ENCODE measurements around the gene DMPK.

DMPK gene

DNA sequence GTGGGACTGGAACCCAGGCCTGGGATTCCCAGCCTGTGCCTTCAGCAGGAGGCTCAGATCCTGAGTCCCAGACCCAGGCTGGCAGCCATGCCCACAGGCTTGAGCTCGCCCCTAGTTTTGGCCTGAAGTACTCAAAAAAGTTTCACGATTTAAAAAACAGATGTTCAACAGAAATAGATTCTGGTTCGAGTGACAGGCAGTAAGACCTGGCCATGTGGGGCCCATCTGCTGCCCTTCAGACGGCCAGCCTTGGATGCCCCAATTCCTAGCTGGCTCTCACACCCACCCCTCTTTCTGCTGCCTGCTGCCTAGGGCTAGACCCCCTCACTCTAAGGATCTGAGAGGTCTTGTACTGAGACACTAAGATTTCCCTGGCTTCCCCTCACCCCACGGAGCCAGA, 2.8 kb upstream of the DMPK start:
- DNase-seq, result no peak

DNA sequence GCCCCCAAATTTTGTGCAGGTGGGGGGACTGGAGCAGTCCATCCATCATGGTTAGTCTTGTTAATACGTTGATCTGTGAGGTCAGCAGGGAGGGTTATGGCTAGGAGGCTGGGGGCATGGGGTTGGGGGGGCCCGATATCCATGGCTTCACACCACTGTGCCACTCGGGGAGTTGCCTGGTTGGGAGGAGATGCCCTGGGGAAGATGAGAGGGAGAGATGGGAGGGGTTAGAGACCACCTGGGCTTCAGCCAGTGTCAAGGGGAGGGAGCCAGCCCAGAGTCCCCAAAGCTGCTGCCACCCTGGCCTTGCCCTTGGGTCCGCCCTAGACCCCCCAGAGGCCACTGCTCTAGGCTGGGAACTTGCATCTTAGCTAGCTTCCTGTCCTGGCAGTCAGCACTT, 1.8 kb upstream of the DMPK start:
- no peak for DNase-seq

DNA sequence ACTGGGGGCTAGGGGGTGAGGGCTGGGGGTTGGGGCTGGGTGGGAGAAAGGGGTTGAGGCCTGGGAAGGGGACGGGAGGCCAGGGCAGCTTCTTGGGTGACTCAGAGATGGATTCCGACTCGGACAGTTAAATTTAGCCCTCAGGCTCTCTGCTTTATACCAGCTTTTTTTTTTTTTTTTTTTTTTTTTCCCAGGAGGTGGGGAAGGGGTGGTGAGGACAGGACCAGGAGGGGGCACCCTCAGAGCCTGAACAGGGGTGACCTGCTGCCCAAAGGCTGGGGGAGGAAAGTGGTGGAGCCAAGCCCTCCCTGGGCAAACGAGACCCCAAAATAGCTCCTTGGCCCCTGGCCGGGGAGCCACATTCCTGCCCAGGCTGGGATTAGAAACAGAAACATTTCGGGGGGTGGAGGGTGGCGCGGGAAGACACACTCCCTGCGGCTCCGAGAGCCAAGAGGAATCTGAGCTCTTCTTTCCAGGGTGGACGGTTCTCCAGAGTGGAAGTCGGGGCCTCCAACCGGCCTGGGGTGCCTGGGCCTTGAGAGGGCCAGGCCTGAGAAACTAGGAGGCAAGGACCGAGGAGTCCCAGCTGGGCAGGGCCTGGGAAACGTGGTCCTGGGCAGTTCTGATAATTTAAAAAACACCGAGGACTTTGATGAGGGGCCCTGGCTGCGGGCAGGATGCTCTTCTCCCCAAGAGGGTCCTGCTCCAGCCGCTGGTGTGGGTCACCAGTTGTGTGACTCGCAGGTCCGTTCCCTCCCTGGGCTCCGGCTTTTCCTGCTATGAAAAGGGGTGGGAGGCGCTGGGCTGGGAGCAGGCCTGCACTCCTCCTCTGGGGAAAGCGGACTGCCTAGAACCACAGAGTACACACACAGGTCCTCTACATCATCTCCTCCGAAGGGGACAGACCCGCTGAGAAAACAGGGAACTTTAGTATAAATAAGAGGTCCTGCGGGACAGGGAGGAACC, 813 bp upstream of the DMPK start:
- no peak for DNase-seq

DNA sequence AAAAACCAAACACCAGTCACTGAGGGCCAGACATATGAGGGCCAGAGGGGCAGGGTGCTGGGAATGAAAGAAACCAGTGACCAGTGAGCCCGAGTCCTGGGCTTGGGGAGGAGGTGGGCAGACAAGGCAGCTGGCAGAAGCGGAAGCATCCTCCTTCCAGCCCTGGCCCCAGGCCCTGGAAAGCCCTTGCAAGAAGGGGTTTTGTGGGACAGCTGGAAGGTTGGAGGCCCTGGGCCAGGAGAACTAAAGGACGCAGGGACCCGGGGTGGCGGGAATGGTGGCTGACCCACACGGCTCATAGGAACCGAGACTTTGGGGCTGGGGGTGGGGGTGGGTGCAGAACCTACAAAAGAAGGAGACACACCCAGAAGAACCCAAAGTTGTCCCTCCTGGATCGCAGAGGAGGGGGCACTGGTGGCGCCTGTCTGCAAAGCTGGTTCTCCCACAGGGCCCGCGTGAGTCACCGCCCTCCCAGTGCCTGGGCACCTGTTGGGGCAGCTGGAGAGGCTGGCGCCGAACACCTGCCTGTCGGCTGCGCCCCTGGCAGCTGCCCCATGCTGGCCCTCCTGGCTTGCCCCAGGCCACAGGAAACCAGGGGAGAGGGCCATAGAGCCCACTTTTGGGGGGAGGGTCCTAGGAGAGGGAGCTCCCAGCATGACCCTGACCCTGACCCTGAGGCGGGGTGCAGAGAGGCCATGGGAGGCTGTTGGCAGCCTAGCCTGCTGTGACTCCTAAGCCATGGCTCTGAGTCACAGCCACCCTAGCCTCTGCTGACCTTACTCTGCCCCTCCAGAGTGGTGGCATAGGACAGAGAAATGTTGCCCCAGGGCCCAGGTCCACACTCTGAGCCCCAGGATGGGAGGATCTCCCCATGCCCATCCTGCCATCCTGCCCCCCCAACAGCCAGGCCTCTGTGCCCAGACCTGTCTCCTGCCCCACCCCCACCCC, 802 bp downstream of the DMPK start:
- DNase-seq, result no peak

DNA sequence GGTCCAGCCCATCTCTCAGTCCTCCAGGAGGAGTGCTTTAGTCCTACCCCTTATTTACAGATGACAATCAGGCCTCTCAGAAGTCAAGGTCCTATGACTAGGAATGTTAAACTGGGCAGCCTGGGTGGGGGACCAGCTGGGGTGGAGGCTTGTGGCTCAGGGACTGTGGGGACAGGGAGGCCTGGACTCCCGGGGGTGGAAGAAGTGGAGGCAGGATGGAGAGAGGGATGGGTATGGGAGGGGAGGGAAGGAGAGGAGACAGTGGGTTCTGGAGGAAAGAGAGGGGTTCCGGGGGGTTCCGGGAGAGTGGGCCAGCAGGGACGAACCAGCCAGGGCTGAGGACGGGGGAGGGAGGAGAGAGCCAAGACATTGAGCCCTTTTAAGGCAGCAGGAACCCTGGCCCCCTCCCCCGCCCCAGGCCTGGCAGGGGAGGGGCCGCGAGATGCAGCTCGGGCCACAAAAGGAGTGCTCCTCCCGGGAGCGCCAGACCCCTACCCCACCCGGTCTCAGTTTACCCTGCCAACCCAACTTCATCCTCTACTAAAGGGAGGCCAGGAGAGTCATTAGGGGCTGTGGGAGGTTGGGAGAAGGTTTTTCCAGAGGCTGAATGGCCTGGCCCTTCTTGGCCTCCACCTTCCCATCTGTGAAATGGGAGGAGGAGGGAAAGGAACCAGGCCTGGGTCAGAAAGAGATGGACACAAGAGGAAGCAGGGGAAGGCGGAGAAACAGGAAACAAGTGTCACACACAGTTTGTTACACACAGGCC, 1.7 kb downstream of the DMPK start:
- no peak for DNase-seq

DNA sequence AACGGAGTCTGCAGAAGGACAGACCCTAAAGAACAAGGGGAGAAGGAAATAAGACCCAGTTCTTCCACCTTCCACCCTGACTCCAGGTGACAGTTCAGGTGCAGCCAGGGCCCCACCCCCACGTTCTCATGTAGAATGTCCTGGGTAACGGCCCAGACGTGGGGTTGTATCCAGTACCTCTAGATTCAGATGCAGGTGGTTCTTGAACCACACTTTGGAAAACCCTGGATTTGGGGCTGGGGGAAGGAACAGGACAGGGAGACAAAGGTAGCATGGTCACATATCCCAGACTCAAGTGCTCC, 2.2 kb downstream of the DMPK start:
- DNase-seq, result no peak

DNA sequence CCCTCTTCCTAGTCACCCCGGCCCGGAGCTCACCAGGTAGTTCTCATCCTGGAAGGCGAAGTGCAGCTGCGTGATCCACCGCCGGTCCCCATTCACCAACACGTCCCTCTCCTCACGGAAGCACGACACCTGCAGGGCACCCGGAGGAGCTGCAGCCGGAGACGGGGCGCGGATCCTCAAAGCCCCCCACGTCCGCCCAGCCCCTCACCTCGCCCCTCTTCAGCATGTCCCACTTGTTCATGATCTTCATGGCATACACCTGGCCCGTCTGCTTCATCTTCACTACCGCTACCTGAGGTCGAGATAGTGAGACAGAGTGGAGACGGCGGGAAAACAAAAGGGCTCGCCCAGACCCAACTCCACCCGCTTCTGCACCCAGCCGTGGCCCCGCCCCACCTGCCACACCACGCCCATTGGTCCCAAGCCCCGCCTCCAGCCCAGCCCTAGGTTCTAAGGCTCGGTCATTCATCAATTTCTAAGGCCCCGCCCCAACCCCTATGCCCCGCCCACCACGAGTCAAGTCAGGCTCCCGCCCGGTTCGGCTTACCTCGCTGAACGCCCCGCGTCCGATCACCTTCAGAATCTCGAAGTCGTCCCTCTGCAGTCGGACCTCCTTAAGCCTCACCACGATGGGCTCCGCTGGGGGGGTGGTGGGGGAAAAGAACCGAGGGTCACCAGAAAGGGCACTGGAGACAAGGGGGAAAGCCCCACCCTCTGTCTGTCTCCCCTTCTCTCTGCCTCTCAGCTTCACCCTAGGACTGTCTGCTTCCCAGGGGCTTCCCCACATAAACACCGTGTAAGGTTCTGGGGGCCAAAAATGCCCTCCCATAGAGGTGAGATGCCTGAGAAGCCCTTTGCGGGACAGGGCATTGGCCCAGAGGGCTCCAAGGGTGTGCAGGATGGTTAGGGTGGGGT, 2.8 kb downstream of the DMPK start:
- peak; percentile 93 for DNase-seq

DNA sequence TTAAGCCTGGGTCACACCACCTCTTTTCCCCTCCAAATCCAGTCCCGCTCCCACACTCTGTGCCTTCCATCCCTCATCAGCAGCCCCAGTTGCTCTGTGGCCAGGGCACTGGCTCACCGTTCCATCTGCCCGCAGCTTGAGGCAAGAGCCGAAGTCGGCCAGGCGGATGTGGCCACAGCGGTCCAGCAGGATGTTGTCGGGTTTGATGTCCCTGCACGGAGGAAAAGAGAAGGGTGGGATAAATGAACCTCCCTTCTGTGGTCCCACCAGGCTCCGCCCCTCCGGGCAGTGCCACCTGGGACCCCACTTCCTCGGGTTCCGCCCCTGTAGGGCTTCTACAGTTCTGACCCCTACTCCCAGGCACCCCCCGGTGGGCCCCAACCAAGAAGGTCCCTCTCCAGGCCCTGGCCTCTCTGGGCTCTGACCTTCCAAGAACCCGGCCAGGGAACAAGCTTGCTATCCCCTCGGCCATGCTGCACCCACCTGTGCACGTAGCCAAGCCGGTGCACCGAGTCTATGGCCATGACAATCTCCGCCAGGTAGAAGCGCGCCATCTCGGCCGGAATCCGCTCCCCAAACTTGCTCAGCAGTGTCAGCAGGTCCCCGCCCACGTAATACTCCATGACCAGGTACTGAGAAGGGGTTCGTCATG, 4.2 kb downstream of the DMPK start:
- no peak for DNase-seq

DNA sequence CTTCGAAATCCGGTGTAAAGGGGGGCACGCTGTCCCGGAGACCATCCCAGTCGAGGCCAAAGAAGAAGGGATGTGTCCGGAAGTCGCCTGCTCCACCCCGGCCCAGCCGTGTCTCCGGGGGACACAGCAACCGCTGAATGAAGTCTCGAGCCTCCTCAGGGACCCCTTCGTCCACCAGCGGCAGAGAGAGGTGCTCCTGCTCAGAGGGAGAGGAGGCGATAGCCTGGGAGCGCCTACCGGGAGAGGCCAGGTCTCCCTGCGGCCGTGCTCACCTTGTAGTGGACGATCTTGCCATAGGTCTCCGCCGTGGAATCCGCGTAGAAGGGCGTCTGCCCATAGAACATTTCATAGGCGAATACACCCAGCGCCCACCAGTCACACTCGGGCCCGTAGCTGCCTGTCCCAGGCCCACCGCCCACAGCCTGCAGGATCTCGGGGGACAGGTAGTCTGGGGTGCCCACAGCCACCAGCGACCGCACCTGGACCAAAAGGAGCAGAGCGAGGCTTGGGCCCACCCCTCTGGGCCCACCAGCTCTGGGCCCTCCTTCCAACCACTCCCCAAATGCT, 4.8 kb downstream of the DMPK start:
- DNase-seq, result no peak

DNA sequence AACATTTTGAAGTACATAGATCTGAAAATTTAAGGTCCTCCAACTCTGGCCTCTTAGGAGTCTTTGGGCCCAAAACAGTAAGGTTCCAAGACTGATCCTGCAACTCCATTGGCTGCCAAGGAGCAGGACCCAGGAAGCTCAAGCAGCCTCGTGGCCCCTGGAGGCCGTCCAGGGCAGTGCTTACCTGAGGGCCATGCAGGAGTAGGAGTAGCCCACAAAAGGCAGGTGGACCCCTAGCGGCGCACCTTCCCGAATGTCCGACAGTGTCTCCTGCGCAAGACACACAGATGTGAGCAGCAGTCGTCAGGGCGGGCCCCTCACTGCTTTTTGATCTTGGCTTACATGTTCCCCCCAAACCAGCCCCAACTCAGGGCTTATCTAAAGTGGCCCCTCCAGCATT, 7.5 kb downstream of the DMPK start:
- DNase-seq, result no peak

DNA sequence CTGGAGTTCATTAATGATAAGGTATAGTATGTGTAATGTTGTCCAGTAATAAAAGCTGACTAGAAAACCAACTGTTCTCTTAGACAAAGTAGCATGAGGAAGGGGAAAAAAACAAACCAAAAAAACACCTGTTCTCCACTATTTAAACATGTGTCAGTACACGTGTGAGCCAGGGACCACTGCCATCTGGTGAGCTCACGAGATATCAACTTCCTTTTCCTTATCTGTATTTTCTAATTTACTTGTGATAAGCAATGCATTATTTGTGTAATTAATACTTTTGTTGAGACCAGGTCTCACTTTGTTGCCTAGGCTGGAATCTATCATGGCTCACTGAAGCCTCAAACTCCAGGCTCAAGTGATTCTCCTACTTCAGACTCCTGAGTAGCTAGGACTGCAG, 8.9 kb downstream of the DMPK start:
- DNase-seq, result no peak

DNA sequence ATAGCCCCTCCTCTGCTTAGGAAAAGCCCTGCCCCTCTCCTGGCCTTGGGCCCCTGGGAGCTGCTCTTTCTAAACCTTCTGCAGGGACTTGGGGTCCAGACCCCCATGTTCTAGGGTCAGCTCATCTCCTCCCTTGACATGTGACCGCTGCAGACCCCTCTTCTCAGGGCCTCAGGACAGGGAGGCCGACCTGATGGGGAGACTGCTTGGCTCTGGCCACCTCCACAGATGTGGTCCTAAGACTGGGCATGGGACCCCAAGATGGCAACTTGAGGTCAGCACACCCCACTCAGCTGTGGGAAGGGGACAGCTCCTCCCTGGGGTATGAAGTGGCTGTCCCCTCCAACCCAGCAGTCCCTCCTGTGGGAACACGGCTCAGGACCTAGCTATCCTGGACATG, 9.4 kb downstream of the DMPK start:
- no peak for DNase-seq

DNA sequence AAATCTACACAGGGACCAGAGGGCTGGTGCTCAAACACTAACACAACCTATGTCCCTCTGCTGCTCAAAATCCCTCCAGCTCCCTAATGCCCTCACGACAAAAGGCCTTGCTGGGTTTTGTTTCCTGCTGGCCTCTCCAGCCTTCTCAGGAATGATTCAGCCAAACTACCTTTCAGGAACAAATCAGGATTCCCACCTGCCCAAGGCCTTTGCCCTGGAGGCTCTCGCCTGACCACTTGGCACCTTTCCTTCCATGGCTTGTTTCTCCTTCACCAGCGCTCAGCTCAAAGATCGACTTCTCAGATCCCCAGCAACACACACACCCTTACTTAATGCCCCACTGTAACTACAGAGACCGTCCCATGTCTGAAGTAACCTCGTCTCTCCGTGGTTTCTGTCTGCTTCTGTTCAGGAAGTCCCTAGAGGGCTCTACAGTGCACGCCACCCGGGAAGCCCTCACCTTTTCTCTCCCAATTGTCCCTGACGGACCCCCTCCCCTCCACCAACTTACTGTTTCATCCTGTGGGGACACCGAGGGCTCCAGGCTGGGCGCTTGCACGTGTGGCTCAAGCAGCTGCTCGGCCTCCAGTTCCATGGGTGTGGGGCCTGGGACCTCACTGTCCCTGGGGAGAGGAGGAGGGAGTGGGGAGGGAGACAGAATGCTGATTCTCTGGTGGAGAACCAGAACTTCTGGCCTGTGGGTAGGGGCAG, 10.0 kb downstream of the DMPK start:
- DNase-seq, result no peak

DNA sequence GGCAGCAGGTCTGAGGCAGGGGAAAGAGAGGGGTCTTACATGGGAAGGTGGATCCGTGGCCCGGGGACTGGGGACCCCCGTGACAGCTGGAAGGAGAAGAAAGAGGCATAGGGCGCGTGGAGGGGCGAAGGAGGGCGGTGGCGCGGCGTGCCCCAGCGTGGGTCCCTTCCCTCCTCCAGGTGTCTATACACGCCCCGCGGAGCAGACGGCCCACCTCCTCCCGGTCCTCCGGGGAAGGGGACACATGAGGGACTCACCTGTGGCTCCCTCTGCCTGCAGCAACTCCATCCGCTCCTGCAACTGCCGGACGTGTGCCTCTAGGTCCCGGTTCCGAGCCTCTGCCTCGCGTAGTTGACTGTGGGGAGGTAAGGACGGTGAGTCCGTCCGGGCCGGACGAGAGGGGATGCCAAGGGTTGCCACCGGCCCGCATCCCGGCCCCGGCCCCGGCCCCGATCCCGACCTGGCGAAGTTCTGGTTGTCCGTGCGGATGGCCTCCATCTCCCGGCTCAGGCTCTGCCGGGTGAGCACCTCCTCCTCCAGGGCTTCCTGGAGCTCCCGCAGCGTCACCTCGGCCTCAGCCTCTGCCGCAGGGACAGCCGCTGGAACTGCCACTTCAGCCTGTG, 10.9 kb downstream of the DMPK start:
- no peak for DNase-seq

DNA sequence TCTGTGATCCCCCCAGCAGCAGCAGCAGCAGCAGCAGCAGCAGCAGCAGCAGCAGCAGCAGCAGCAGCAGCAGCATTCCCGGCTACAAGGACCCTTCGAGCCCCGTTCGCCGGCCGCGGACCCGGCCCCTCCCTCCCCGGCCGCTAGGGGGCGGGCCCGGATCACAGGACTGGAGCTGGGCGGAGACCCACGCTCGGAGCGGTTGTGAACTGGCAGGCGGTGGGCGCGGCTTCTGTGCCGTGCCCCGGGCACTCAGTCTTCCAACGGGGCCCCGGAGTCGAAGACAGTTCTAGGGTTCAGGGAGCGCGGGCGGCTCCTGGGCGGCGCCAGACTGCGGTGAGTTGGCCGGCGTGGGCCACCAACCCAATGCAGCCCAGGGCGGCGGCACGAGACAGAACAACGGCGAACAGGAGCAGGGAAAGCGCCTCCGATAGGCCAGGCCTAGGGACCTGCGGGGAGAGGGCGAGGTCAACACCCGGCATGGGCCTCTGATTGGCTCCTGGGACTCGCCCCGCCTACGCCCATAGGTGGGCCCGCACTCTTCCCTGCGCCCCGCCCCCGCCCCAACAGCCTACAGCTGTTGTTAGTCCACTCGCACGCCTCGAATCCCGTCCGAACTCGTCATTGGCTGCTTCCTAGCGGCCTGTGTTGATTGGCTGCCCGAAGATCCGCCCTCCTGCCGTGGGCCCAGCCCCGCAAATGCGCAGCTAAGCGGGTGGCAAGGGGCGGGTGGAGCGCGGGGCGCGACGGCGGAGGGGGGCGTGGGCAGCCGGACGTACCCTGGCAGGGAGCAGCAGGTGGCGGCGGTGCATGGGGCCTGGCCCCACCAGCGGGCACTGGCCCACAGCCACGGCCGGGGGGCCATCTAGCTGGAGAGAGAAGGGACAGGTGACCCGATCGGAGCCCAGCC, 11.8 kb downstream of the DMPK start:
- peak; percentile 97 for DNase-seq

DNA sequence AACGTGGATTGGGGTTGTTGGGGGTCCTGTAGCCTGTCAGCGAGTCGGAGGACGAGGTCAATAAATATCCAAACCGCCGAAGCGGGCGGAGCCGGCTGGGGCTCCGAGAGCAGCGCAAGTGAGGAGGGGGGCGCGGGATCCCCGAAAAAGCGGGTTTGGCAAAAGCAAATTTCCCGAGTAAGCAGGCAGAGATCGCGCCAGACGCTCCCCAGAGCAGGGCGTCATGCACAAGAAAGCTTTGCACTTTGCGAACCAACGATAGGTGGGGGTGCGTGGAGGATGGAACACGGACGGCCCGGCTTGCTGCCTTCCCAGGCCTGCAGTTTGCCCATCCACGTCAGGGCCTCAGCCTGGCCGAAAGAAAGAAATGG, 12.5 kb downstream of the DMPK start:
- DNase-seq, result no peak

DNA sequence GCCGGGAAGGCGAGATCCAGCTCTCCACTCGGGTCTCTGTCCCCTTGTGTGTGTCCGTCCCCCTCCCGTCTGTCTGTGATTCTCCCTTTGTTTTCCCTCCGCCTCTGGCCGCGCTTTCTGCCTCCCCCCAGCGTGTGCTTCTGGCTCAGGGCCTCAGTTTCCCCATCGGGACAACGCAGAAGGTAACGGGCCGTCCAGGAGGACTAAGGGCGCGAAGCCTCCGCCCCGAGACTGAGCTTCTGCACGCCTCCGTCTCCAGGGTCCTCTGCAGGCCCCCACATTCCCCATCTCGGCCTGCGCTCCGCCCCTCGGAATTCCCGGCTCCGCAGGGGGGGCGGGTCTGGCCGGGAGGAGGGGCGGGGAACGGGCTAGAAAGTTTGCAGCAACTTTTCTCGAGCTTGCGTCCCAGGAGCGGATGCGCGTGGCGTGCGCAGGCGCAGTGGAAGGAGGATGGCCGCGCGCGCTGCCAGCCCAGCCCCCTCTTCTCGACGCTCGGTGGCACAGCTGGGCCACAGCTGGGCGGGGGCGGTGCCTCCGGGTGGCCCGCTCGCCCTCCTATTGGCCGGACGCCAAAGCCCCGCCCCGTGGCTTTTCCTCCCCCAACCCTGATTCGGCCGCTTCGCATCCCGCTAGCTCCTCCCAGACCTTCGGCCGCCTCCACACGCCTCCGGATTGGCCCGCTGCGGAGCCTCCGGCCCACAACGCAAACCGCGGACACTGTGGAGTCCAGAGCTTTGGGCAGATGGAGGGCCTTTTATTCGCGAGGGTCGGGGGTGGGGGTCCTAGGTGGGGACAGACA, 13.1 kb downstream of the DMPK start, which contains the start of gene SIX5:
TSS of gene SIX5 (minus strand) at position 269 of the 799 bp plus-strand sequence. CDS start 408 bp downstream, outside the sequence.
- peak; percentile 95 for DNase-seq

DNA sequence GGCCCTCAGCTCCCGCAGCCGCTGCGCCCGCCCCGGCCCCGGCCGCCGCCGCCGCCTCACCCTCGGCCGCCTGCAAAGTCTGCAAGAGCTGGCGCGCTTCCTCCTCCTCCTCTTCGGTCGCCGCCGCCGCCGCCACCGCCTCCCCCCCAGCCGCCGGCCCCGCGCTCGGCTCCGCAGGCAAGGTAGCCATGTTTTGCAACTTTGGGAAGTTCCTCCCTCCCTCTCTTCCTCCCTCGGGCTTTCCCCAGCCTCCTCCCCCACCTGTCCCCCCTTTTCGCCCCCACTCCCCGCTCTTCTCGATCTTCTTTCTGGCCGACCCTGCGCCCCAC, 13.7 kb downstream of the DMPK start:
- DNase-seq, result no peak
